HG03060 (cell line): ENCODE data around the gene ABCD1.
"Not testable (repeated sequence)": the region's sequence is repeated elsewhere in the genome, so short reads cannot be mapped to it uniquely, and the experiment has no call there.

ENCODE experiments used
- ATAC-seq: cut with Tn5 transposase; IDR thresholded peaks from one replicate; pipeline ENCODE4 v1.9.1; 2021; ENCODE audit warnings: low read depth, moderate number of reproducible peaks; ENCODE audit not compliant: unreplicated experiment

Gene ABCD1

GRCh38 chrX:153724252-153725038, at the start of gene ABCD1, which contains the start of gene BCAP31:
Gene ABCD1, plus strand, starts transcription at chrX:153724856. Its CDS starts 411 bp downstream, at chrX:153725267.
Gene BCAP31, minus strand, starts transcription at chrX:153724387. Its CDS starts 1,143 bp downstream, at chrX:153723244.
- ATAC-seq, result no peak

DNA sequence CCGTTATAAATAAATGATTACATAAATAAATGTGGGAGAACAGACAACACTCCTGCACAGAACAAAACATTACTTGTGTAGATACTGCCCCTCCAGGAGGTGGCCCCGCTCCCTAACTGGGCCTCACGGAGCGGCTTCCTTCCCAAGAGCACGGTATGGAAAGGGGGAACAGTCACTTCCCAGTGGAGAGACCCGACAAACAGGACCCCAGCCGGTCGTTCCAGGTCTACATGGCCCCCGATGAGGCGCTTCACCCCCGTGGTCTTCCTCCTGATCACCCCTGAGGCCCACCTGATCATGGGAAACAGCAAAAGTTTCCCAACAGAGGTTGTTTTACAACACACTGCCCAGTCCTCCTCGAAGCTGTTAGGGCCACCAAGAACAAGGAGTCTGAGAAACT, 43.5 kb upstream of the ABCD1 start:
- ATAC-seq, result no peak

DNA sequence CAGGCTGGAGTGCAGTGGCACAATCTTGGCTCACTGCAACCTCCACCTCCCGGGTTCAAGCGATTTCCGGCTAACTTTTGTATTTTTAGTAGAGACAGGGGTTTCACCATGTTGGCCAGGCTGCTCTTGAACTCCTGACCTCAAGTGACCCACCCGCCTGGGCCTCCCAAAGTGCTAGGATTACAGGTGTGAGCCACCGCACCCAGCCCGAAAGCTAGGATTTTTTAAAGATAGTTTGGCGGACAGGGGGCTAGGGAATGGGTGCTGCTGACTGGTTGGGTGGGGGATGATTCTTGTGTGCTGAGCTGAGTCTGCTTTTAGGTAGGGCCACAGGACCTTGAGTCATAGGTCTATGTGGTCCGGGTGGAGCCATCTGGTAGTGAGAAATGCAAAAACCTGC, 41.2 kb upstream of the ABCD1 start:
- not testable (repeated sequence) for ATAC-seq

- no peak for ATAC-seq
These were observed 40.0 kb upstream of the ABCD1 start for GRCh38 chrX:153684467-153685155.

GRCh38 chrX:153685156-153685536, 39.5 kb upstream of the ABCD1 start:
- no peak for ATAC-seq

- no peak for ATAC-seq
These were observed 38.6 kb upstream of the ABCD1 start for GRCh38 chrX:153685751-153686696.

DNA sequence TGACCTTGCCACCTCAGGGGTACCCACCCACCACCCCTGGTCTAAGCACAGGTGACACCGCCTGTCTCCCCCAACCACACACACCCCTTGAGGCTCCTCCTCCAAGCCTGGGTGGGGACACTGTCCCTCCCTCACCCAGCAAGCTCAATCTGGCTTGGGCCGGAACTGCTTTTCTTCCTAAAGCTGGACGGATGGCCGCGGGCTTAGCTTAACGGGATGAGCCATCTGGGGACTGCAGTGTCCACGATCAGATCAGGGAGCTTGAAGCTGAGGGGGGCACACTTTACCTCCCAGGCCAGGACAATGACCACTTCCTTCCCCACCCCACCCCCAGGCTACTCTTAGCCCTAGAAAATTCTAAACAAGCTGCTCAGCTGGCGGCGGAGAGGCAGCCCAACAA, 37.9 kb upstream of the ABCD1 start:
- ATAC-seq, result no peak

GRCh38 chrX:153687121-153688039, 37.3 kb upstream of the ABCD1 start, which contains the start of gene SLC6A8:
Gene SLC6A8, plus strand, starts transcription at chrX:153687926. Its CDS starts 649 bp downstream, at chrX:153688575.
- no peak for ATAC-seq

GRCh38 chrX:153688071-153688470, 36.6 kb upstream of the ABCD1 start:
- ATAC-seq, result no peak

DNA sequence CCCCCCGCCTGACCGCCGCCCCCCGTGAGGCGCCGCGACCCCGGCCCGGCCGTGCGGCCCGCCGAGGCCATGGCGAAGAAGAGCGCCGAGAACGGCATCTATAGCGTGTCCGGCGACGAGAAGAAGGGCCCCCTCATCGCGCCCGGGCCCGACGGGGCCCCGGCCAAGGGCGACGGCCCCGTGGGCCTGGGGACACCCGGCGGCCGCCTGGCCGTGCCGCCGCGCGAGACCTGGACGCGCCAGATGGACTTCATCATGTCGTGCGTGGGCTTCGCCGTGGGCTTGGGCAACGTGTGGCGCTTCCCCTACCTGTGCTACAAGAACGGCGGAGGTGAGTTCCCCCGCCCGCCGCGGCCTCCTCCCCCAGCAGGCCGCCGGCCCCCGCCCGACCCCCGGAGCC, 36.1 kb upstream of the ABCD1 start:
- ATAC-seq, result no peak

DNA sequence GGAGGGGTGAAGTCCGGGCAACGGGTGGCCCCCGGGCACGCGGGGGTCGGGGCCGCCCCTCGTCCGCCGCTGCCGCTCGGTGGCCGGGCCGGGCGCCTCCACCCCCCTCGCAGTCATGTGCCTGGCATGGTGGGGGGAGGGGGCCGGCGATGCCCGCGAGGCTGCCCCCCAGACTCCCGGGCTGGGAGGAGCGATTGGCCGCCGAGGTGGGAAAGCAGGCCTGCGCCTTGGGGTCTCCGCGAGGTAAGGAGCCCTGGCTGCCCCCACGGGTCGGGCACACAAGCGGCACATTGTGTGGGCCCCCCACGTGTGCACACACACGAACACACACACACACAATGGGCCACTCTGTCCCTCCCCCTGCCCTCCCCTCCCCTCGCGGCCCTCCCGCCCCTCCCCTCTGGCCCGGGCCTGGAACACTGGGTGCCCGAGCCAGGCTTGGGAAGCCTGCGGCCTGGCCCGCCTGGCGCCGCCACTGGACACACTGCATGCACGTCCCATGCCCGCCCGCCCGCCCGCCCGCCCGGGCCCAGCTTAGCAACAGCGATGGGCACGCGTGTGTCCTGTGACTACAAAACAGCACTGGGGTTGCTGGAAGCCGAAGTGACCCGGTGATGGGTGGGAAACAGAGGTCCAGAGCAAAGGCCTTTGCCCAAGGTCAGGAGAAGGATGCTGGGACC, 35.6 kb upstream of the ABCD1 start:
- no peak for ATAC-seq

DNA sequence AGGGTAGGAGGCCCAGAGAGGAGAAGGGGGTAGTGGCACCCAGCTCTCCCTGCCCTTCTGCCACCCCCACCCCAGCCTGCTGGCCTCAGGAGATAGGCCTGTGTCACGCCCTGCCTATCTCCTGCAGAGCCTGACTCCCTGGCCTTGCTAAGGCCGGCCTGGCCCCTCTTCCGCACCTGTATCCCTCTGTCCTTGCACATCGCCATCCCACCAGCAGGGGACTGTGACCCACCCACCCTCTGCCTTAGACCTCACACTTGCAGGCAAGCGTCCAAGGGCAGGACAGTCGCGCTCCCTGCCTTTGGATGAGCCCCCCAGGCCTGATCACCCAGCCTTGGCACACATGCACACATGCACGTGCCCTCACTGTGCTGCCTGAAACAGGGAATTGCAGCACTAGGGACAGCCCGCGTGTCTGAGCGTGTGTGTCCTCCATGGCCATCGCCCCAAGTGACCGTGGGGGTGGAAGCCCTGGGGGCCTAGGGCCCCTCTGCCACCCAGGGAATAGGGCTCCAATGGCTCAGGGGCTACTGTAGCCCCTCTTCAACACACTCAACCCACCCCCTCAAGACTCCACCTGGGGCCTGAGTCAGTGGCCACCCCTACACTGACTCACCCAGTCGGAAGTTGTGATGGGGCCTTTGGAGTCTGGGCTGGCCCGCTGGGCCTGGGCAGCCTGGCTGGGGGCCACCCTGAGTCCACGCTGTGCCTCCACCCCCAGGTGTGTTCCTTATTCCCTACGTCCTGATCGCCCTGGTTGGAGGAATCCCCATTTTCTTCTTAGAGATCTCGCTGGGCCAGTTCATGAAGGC, 34.8 kb upstream of the ABCD1 start:
- no peak for ATAC-seq

DNA sequence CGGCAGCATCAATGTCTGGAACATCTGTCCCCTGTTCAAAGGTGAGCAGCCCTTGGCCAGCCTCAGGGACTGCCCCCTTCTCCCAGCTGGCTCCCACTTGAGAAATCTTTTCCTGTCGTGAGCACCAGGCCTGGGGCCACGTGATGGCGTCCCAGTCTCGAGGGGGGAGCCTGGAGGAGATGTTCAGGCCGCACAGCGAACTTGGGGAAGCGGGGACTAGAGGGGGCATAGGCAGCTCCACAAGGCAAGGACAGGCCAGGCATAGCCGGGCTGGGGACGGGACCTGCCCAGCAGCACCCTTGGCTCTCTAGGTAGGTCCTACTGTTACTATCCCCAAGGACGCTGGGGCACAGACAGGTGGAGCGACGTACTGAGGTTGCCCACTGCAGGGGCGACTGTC, 34.2 kb upstream of the ABCD1 start:
- ATAC-seq, result no peak

GRCh38 chrX:153691032-153691827, 33.4 kb upstream of the ABCD1 start:
- ATAC-seq, result not testable (repeated sequence)

- no peak for ATAC-seq
These were observed 32.7 kb upstream of the ABCD1 start for GRCh38 chrX:153692003-153692402.

DNA sequence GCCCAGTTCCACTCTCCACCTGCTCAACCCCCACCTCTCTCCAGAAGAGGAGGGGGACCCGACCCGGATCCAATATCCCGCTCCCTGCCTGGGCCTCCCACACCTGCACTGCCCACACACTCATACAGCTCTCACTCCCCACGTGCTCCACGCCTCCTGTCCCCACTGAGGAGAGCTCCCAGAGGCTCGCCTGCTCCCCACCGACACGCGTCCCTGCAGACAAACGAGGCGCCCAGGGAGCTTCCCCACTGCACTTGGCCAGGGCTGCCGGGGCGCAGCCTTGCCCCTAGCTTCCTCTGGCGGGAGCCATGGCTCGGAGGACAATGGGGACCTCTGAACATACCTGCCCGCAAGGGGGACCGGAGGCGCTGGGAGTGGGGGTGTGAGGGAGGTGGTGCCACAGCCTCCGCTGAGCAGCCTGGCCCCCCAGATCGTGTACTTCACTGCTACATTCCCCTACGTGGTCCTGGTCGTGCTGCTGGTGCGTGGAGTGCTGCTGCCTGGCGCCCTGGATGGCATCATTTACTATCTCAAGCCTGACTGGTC, 32.0 kb upstream of the ABCD1 start:
- ATAC-seq, result no peak
